GM19438 (cell line): ENCODE data around the gene SLCO4C1.
"Not testable (repeated sequence)": the region's sequence is repeated elsewhere in the genome, so short reads cannot be mapped to it uniquely, and the experiment has no call there.

Experiments
- ATAC-seq: cut with Tn5 transposase; IDR thresholded peaks from one replicate; pipeline ENCODE4 v1.9.1; 2021; ENCODE audit warnings: low read depth; ENCODE audit not compliant: unreplicated experiment

The SLCO4C1 gene

DNA sequence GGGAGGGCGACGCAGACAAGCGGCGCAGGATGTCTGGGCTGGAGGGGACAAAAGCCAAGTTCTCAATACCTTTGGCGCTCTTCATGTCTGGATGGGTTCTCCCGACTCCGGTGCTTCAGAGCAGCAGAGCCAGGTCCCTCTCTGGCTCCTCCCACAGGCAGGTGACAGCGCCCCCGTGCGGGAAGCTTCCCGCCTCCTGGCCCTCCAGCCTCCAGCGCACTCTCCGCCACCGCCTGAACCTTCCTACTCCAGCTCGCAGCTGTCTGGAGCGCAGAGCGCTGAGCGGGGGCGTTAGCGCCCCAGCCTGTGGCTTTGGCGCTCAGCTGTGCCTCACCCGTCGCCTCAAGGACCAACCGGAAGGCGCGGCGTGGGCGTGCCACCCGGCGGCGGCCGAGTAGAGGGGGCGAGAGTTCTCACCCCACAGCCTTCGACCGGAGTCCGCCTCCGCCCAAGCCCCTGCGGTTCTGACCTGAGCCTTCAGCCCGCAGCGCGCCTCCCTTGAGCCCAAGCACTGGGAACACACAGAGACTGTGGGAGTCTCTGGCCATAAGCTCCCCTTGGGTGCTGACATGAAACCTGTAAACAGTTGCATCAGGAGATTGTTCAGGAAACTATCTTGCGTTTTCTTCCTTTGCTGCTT lies at the start of gene SLCO4C1:
Gene SLCO4C1, minus strand, starts transcription at position 107 of the 640 bp plus-strand sequence. Its CDS starts 22 bp downstream, at position 85.
- peak; percentile 96 for ATAC-seq

GRCh38 chr5:102341681-102342288 lies 45.7 kb upstream of the SLCO4C1 start:
- no peak for ATAC-seq

- no peak for ATAC-seq
Observed at GRCh38 chr5:102324714-102325113, 28.6 kb upstream of the SLCO4C1 start.

DNA sequence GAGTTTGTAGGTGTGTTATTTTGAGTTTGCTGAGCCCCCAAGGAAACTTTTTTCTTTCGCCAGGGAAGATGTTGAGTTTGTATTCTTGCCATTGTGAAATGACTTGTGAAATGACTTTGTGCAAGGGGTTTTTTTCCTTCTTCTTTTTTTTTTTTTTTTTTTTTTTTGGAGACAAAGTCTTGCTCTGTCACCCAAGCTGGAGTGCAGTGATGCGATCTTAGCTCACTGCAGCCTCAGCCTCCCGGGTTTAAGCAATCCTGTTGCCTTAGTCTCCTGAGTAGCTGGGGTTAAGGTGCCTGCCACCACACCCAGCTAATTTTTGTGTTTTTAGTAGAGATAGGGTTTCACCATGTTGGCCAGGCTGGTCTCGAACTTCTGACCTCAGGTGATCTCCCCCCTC lies 22.7 kb upstream of the SLCO4C1 start:
- ATAC-seq, result not testable (repeated sequence)

DNA sequence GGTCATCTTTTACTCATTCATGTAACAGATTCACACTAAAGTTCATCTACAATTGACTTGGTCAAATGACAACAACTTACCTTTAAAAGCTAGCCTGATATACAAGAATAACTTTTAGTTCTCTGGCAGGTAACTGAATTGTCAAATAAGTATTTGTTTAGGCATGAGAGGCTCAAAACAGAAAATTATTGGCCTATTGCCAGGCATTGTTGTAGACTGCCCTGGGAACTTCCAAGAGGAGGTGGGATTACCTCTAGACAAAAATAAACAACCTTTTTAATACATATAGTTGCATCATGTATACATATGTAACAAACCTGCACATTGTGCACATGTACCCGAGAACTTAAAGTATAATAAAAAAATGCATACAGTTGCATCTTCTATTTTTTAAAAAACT lies 18.2 kb upstream of the SLCO4C1 start:
- ATAC-seq, result no peak

DNA sequence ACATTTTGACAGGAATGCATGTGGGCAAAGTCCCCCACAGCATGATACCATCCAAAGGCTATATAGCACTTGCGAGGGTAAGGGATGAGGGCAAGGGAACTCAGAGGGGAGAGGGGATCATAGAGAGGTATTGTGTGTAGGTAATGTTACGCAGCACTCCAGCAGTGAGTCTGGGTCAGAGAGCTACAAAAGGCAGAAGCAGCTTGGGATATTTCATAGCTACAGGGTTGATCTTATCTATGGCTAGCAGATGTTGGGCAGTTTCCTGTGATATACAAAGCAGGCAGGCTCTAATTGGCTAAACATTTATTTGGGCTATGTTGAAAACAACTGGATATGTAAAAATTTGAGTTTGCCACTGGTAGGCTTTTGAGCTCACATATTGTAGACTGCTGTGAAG lies 17.8 kb upstream of the SLCO4C1 start:
- no peak for ATAC-seq

GRCh38 chr5:102312586-102313370 lies 16.7 kb upstream of the SLCO4C1 start:
- ATAC-seq, result no peak

- no peak for ATAC-seq
Observed at GRCh38 chr5:102309586-102309985, 13.5 kb upstream of the SLCO4C1 start.

GRCh38 chr5:102307232-102307631 lies 11.1 kb upstream of the SLCO4C1 start:
- peak; percentile 59 for ATAC-seq

DNA sequence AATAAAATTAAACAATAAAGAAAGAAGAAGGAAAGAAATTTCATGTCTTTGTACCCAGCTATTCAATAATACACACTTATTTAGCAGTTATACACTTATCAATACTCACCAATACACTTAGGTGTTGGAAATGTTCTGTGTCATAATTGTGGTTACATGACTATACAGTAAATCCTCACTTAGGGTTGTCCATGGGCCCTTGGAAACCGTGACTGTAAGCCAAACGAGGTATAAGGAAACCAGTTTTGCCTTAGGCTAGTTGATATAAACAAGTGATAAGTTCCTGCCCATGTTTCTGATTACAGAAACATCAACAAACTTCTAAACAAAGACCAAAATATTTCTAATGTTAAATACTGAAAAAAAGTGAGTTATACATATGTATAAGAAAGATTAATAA lies 10.0 kb upstream of the SLCO4C1 start:
- ATAC-seq, result no peak

- peak; percentile 19 for ATAC-seq
Observed at GRCh38 chr5:102295534-102296177, 428 bp downstream of the SLCO4C1 start.

DNA sequence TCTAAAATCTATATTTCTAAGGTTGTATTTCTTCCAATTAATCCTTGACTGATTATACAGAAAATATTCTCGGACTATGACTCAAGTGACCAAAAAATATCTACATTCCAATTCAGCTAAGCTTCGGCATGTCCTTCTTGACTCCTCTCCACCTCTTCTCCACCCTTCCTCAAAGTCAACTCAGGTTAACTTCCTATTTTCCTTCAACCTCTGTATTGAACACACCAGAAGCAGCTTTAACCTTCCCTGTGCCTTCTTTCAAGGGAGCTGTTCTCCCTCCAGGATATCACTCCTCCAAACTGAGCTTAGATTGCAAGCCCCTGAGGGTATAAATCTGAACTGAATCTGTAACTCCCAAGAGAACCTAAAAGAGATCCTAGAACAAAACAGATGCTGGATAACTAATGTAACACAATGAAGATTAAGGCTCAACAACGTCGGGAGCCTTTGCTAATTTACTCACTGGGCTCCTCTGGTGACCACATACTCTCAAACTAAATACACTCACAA lies 1.1 kb downstream of the SLCO4C1 start:
- ATAC-seq, result no peak

DNA sequence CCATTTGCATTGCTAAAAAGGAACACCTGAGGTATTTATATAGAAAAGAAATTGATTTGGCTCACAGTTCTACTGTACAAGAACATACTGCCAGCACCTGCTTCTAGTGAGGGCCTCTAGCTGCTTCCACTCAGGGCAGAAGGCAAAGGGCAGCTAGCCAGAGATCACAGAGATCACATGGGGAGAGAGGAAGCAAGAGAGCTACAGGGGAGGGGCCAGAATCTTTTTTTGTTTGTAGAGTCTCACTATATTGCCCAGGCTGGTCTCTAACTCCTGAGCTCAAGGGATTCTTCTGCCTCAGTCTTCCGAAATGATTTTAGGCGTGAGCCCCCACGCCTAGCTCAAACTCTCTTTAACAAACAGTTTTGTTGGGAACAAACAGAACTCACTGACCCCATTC lies 6.1 kb downstream of the SLCO4C1 start:
- ATAC-seq, result no peak

DNA sequence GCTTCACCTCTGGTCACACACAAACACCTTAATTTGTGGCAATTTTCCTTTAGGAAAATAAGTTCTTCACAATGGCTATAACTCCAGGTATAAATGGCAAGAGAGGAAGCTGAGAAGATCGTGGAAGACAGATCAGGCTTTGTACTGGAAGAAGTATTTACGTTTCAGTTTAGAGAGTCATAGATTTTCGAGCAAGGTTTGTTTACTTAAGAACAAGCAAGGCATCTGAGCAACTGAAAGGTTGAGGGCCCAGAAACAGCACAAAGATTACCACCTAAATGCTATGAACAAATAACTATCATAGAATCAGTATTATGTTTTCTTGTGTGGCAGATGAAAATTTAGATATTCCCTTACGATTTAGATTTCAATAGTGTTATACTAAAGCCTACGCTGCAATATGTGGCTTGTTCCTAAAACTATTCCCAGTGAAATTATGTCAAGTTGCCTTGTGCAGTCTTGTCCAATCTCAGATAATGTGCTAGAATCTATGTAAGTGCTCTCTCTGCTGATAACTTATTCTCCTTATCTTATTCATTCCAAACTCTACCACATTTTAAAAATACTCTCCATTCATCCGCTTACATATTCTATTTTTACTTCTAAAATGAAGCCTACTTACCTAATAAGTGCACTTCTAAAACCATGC lies 6.7 kb downstream of the SLCO4C1 start:
- no peak for ATAC-seq

DNA sequence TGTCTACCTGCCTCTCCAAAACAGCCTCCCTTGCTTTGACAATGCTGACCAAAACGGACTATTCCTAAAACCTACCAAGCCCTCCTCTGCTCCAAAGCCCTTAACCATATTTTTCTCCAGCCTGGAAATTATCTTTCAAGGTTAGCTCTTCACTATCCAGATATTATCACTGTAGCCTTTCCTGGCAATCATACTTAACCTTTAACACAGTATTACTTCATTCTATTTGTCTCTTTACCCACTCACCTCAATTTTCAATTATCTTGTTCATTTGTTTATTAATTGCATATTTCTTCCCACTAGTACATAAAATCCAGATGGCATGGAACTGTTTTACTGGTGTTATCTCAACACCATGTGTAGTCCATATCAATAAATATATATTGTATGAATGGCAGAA lies 7.5 kb downstream of the SLCO4C1 start:
- no peak for ATAC-seq

DNA sequence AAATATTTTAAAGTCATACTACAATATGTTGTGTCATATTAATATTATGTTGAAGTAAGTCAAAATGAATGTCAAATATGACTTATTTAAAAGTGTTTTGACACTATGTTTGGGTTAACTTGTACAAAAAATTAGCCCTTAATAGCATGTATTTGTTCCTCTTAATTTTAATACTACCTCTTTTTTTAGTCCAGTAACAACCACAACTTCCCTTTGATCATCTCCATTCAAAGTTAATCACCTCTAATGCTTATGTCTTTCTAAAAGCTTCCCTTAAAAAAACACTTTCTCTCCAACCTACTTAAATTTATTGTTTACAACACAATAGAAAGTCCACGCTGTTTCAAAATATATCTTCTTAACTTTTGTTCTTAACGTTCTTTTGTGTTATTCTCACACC lies 9.6 kb downstream of the SLCO4C1 start:
- ATAC-seq, result no peak

DNA sequence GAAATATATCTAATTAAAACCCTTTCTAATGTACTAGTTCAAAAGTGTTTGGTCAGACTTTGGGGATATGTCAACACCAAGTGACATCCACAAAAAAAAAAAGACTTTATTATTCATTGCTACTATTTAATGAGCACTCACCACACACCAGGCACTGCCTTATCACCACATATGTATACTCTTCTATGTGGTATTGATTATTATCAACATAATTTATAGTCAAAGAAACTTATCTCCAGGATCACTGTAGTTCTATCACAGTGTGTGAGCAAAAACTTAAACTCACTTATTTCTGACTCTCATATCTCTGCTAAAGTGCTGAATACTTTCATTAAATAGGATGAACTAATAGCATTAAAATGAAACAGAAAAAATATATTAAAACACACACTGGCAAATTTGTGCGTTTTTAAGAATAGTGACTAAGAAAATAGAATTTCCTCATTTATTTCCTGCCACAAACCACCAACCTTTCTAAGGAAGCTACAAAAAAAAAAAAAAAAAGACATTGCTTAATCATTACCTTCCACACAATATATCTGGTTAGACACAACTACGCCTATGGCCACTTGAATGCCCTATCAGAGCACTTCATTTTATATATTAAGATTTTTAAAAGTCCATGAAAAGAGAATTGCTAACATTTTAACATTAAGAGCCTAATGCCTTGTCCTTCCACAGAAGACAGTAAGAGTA lies 12.8 kb downstream of the SLCO4C1 start:
- peak; percentile 54 for ATAC-seq

DNA sequence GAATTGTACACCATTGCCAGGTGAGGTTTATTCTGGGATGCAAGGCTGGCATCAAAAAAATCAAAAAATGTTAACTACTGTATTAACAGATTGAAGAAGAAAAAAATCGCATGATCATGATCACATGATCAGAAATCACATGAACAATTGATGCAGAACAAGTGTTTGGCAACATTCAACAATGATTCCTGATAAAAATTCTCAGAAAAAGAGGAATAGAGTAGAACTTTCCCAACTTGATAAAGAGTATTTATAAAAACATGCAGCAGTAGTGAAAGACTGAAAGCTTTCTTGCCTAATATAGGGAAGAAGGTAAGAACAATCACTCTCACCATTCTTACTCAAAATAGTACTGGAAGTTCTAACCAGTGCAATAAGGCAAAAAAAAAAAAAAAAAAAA lies 16.4 kb downstream of the SLCO4C1 start:
- ATAC-seq, result no peak

GRCh38 chr5:102278231-102278630 lies 17.9 kb downstream of the SLCO4C1 start:
- ATAC-seq, result no peak

DNA sequence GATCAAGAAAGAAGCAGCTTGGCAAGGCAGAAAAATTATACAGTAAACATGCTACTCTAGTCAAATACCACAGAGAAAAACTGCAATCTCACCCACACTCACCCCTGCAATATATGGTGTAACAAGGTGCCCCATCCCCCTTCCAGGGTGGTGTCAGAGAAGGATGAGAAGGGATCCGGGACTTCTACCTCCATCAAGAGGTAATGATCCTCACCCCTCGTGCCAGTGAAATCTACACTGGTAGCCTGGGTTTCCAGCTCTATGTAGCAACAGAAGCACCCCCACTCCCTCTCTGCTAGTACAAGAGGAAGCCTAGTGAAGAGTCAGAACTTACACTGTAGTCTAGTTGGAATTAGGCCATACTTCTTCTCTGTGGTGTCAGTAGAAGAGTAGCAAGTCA lies 18.9 kb downstream of the SLCO4C1 start:
- no peak for ATAC-seq
